MV-4-11 (cell line): ENCODE measurements around the gene POFUT1.

Experiments used
- DNase-seq: peaks from one replicate; lab custom pipeline; 2025; lab: John Stamatoyannopoulos, UW

Gene POFUT1

DNA sequence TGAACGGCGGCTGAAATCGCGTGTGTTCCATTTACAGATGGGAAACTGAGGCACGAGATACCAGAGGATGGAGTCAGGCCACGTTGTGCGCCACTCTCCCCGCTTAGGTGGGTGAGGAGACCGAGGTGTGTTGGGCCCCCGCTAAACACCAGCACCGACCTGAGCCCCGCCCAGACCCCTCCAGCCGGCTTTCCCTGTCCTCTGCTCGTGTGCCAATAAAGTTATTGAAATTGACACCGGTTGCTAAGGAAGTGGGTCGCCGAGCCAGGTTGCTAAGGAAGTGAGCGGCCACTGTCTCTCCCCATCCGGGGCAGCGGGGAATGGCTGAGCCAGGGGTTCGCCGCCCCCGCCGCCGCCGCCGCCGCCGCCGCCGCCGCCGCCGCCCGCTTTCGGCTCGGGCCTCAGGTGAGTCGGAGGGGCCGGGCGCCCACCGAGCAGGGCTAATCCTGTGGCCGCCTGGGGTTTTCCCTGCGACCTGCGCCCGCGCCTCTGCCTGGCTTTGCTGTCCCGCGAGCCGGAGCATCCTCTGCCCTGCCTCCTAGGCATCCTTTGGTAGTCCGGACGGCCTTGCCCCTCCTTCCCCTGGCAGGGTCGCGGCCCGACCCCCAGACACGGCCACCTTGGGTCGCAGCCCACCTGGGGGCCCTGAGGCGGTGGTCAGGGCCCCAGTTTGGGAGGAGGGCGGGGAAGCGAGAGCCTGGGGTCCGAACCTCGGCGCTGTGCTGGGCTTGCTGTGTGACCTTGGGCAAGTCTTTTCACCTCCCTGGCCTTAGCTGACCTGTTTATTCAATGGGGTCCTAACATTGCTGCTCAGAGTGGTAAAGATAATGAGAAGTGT is 69.9 kb downstream of the POFUT1 start, which contains the start of gene KIF3B:
TSS of gene KIF3B (plus strand) at position 291 of the 838 bp plus-strand sequence. CDS start 32,127 bp downstream, outside the sequence.
- peak; percentile 86 for DNase-seq

DNA sequence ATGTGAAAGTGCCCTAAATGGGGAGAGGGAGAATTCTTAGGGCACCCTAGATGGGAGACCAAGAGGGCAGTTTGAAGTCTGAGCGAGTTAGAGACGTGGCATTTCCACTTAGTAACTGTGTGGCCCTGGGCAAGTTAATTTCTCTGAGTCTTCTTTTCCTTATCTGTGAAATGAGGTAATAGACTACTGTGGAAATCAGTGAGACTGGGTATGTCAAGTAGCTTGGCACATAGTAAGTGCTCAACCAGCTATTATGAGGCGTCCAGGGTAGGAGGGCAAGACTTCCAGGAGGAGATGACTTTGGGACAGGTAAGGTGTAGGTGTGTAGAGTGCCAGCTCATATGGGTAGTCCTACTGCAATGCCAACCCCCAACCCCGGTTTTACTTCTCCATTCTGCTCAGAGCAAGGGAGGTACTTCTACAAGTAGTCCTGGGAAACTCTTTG is 70.5 kb downstream of the POFUT1 start:
- peak; percentile 35 for DNase-seq

- no peak for DNase-seq
These were observed 74.0 kb downstream of the POFUT1 start for GRCh38 chr20:32281711-32282110.

DNA sequence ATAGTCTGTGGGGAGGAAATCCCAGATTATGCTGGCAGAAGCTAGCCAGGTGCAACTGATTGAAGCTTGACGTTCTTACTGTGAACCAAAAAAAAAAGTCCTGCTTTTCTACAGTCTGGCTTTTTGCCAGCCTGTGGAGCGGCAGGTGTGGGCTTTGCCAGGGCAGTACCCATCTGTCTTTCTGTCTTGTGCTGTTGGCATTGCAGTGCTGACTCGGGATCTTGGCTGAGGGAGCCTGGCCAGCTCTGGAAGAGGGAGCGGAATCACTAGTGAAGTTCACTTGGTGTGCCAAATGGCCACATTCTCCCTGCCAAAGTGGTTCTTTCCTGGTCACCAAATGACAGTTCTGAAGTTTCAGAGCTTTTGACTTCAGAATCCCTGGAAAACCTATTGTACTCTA is 74.8 kb downstream of the POFUT1 start:
- no peak for DNase-seq

DNA sequence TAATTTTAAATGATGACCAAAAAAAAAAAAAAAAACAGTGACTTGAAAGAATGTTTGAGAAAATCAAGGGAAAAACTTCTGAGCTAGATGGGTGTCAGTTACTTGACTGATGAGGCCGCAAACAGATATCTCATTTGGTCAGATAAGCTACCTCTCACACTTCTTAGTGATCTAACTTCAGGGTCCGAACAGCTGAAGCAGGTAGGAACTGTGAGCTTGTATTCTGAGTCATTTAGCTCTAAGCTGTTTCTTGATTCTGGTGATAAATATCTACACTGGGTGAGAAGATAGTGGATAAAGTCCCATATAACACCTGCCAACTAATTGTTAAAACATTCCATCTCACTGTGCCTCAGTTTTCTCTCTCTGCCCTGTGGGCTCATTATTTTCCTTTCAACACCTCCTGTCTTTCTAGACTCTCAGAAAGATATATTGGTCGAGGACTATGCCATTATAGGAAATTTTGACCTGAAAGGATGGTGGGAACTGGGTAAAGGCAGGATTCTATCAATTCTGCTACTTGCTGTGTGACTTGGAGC is 77.5 kb downstream of the POFUT1 start:
- DNase-seq = no peak

DNA sequence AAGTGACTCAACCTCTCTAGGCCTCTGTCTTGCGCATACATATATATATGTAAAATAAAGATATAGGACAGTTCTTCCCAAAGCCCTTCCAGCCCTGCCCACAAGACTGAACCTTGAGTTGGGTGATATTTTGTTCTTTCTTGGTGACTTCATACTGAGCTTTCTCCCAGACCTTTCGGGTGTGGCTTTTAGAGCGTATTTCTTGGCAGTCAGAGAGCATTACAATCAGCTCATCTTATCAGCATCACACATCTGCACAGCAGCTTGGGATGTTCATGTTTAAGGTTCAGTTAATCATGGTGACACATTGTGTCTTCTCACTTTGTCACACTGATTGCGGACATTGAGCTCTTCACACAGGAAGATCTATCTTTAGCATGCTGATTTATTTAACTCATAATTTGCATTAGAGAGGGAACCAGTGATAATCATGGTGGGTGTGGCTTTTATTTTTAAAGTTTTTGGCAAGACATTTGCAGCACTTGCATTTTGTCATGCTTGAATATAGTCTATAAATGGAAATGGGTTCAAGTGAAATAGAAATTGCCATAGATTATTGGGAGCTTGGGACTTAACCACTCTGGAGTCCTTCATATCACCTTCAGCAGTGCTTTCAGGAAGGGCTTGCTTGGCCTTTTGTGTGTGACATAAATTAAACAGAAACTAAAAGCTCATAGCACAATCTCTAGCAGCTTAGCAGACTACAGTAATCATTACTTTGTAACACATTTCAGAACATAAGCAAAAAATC is 78.1 kb downstream of the POFUT1 start:
- no peak for DNase-seq

- no peak for DNase-seq
These were observed 79.6 kb downstream of the POFUT1 start for GRCh38 chr20:32287231-32287638.
